GM12878 (cell line): ENCODE measurements around the gene HCFC2. TPM values are rescaled to one million over a fixed set of nuclear protein-coding genes. Genes with fewer than 3 reads are reported as not detected.

ENCODE experiments used
- ATAC-seq: fragments of 200-7000 bp; cut with Tn5 transposase; 3 replicates; pipeline ENCODE4 v1.9.1; 2020; ENCODE audit warnings: mild to moderate bottlenecking, moderate library complexity
- BruUV-seq: library from RNA; stranded (reverse); fragments of 400-500 nt; replicated peaks from 2 replicates; lab custom pipeline; 2021; lab: Mats Ljungman, UMichigan
- CTCF ChIA-PET: fragments of 300-600 bp; sonication (Branson Sonifier 250); formaldehyde crosslinking; extraction: SDS; loops from one replicate; lab custom pipeline; 2021; ENCODE audit warnings: inconsistent platforms; lab: Yijun Ruan, JAX
- POLR2A ChIA-PET: fragments of 350-600 bp; formaldehyde crosslinking; extraction: SDS; loops from one replicate; lab custom pipeline; 2021; ENCODE audit warnings: inconsistent platforms; lab: Charles Lee
- RAD21 ChIA-PET: fragments of 300-600 bp; sonication (Branson Sonifier 250); formaldehyde crosslinking; loops from one replicate; lab custom pipeline; 2023; ENCODE audit warnings: antibody characterized with exemption; ENCODE audit not compliant: unreplicated experiment; lab: Charles Lee
- SMC1A ChIA-PET: fragments of 300-600 bp; sonication (Branson Sonifier 250); formaldehyde crosslinking; loops from one replicate; lab custom pipeline; 2023; ENCODE audit not compliant: unreplicated experiment, uncharacterized antibody; lab: Charles Lee
- DNase-seq: peaks from one replicate; pipeline ENCODE4 v3.0.0-alpha.2; 2011; ENCODE audit warnings: low read depth, low spot score
- FAIRE-seq: peaks from 3 replicates; lab custom pipeline; 2011; peaks lifted over from hg19 to GRCh38; lab: Jason Lieb, UNC
- H2AFZ ChIP-seq: 2 replicates; pipeline ENCODE4 v1.6.0; 2011; ENCODE audit warnings: low read depth, low read length, control low read depth; ENCODE audit not compliant: control insufficient read depth
- H3K27ac ChIP-seq: 2 replicates; pipeline ENCODE4 v1.5.1; 2011; ENCODE audit warnings: control low read depth; ENCODE audit not compliant: control insufficient read depth, insufficient read depth
- H3K27me3 ChIP-seq, 2 experiments: replicated peaks in 1 of 2; 2 replicates each; pipeline versions ENCODE4 v1.6.0 to v1.6.1; 2011; ENCODE audit warnings: low read length in 1 of 2; ENCODE audit not compliant: control insufficient read depth in 2 of 2, insufficient read depth in 2 of 2
- H3K36me3 ChIP-seq, 2 experiments: 2 replicates each; pipeline ENCODE4 v1.5.1; 2011; ENCODE audit warnings: low read length in 1 of 2; ENCODE audit not compliant: control insufficient read depth in 2 of 2, insufficient read depth in 2 of 2
- H3K4me1 ChIP-seq: 2 replicates; pipeline ENCODE4 v1.6.1; 2011; ENCODE audit warnings: mild to moderate bottlenecking, low read length, moderate library complexity, mixed read lengths; ENCODE audit not compliant: control insufficient read depth, insufficient read depth
- H3K4me2 ChIP-seq: 2 replicates; pipeline ENCODE4 v1.6.0; 2011; ENCODE audit warnings: control low read depth; ENCODE audit not compliant: control insufficient read depth, insufficient read depth
- H3K4me3 ChIP-seq: fragments of 200-600 bp; sonication (generic); 2 replicates; pipeline ENCODE4 v1.5.1; 2016
- H3K79me2 ChIP-seq: 2 replicates; pipeline ENCODE4 v1.6.0; 2011; ENCODE audit warnings: low read length; ENCODE audit not compliant: control insufficient read depth, insufficient read depth
- H3K9ac ChIP-seq: 2 replicates; pipeline ENCODE4 v1.8.0; 2011; ENCODE audit warnings: low read length, control low read depth, mixed read lengths; ENCODE audit not compliant: control insufficient read depth, insufficient read depth
- H3K9me3 ChIP-seq: replicated peaks from 3 replicates; pipeline ENCODE4 v1.5.1; 2011; ENCODE audit warnings: mild to moderate bottlenecking, low read length; ENCODE audit not compliant: control insufficient read depth, insufficient read depth
- H4K20me1 ChIP-seq: 2 replicates; pipeline ENCODE4 v1.6.0; 2011; ENCODE audit not compliant: control insufficient read depth, insufficient read depth
- IKZF1 ChIP-seq: fragments of 450-650 bp; conservative IDR thresholded peaks from 2 replicates; pipeline ENCODE4 v1.6.1; 2017; ENCODE audit warnings: antibody characterized with exemption, mild to moderate bottlenecking
- MTA3 ChIP-seq: IDR thresholded peaks from 2 replicates; pipeline ENCODE4 v1.6.1; 2012; ENCODE audit warnings: low read length, inconsistent platforms, borderline replicate concordance
- MYB ChIP-seq: fragments of 150-350 bp; IDR thresholded peaks from 2 replicates; pipeline ENCODE4 v1.6.1; 2014; ENCODE audit warnings: mild to moderate bottlenecking, low read depth, low read length, borderline replicate concordance
- PAX8 ChIP-seq: fragments of 450-650 bp; IDR thresholded peaks from 2 replicates; pipeline ENCODE4 v1.6.1; 2017; ENCODE audit warnings: mild to moderate bottlenecking, moderate library complexity
- YY1 ChIP-seq: IDR thresholded peaks from 2 replicates; pipeline ENCODE4 v1.6.1; 2011; ENCODE audit warnings: low read depth, mild to moderate bottlenecking, low read length
- ZNF24 ChIP-seq: fragments of 450-650 bp; IDR thresholded peaks from 2 replicates; pipeline ENCODE4 v1.6.1; 2017; ENCODE audit warnings: antibody characterized with exemption, mild to moderate bottlenecking
- ZNF687 ChIP-seq: fragments of 450-650 bp; IDR thresholded peaks from 2 replicates; pipeline ENCODE4 v1.6.1; 2017; ENCODE audit warnings: mild to moderate bottlenecking, moderate library complexity
- WGBS: methylation state at CpG from one replicate; pipeline ENCODE4 v1.1.6; 2016; ENCODE audit warnings: low lambda C conversion rate; ENCODE audit not compliant: insufficient replicate concordance, insufficient coverage; ENCODE audit errors: missing lambda C conversion rate; 5-methylcytosine and 5-hydroxymethylcytosine counted together
- in situ Hi-C: fragments of 300-500 bp; cut with MboI; formaldehyde crosslinking; loops from 9 replicates; pipeline ENCODE4 v1.14.3; 2018; ENCODE audit warnings: mixed read lengths
- intact Hi-C: fragments of 100-400 bp; cut with micrococcal nuclease; formaldehyde crosslinking; loops from one replicate; pipeline ENCODE4 v1.14.2; 2022; ENCODE audit not compliant: unreplicated experiment
- polyA plus RNA-seq, 11 experiments: library from polyadenylated mRNA; depleted of rRNA in 4 of 11; unstranded in 6 of 11; stranded (reverse) in 5 of 11; fragments of >200 nt; fragmentation: Nextera tagmentation in 4 of 11; fragmentation: Illumina TruSeq in 1 of 11; extraction: Ambion mirVana in 4 of 11; extraction: Trizol in 1 of 11; gene quantifications; 1 replicate in 1 of 11; 2 replicates in 10 of 11; pipeline versions ENCODE4 v1.2.1 to v1.2.3, GENCODE V29; 2011 to 2016; ENCODE audit warnings: inconsistent platforms in 2 of 11, missing spikeins in 2 of 11, low read depth in 1 of 11
- total RNA-seq, 4 experiments: library from RNA; depleted of rRNA in 3 of 4; stranded (reverse); fragments of >200 nt in 3 of 4; fragmentation: Illumina TruSeq in 1 of 4; extraction: Trizol in 1 of 4; gene quantifications; 2 replicates each; pipeline versions ENCODE4 v1.2.1 to v1.2.3, GENCODE V29; 2013 to 2021
- TF ChIP-seq, protein P1 (sequence below): fragments of 450-650 bp; IDR thresholded peaks from 2 replicates; pipeline ENCODE4 v1.6.1; 2017; ENCODE audit warnings: low read depth, mild to moderate bottlenecking, moderate library complexity

Gene HCFC2
- total and polyA plus RNA-seq, 10 of the 15 experiments (the other 5 are each of a cell fraction or from before 2014, with no cell fraction given), result 1.8 to 14.2 (median 9.3) TPM

- 0 out of 2 replicates have a peak, but pooled peaks have one; percentile 3 for TF ChIP-seq IKZF1
- TF ChIP-seq YY1, result no peak
- 0 out of 2 replicates have a peak, but pooled peaks have one; percentile 29 for TF ChIP-seq ZNF24
- TF ChIP-seq ZNF687, result no peak
- TF ChIP-seq, protein P1, sequence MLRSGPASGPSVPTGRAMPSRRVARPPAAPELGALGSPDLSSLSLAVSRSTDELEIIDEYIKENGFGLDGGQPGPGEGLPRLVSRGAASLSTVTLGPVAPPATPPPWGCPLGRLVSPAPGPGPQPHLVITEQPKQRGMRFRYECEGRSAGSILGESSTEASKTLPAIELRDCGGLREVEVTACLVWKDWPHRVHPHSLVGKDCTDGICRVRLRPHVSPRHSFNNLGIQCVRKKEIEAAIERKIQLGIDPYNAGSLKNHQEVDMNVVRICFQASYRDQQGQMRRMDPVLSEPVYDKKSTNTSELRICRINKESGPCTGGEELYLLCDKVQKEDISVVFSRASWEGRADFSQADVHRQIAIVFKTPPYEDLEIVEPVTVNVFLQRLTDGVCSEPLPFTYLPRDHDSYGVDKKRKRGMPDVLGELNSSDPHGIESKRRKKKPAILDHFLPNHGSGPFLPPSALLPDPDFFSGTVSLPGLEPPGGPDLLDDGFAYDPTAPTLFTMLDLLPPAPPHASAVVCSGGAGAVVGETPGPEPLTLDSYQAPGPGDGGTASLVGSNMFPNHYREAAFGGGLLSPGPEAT, result no peak
These were observed 604 bp downstream of the HCFC2 start (continued) for GRCh38 chr12:104064842-104065427.

DNA sequence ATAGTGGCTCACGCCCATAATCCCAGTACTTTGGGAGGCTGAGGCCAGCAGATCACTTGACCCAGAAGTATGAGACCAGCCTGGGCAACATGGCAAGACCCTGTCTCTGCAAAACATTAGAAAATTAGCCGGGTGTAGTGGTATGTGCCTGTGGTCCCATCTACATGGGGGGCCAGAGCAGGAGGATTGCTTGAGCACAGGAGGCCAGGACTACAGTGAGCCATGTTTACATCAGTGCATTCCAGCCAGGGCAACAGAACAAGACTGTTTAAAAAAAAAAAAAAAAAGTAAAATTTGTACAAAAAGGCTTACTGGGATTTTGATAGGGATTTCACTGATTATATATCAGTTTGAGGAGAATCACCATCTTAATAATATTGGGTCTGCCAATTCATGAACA lies 7.8 kb downstream of the HCFC2 start:
- in situ Hi-C loops (no loop called here), intact Hi-C loops (no loop called here)
- CTCF ChIA-PET, result no interaction called here
- H3K27ac ChIP-seq, result no peak overlapping the region
- DNase-seq, result no peak
- no peaks in the 10 kb centered on the region for H4K20me1 ChIP-seq
- ATAC-seq, result no peak
- TF ChIP-seq PAX8 (no peak), MYB (no peak), MTA3 (no peak)
- H3K9ac ChIP-seq, result no peak overlapping the region
- no peak for FAIRE-seq
- no peak overlapping the region for H3K4me2 ChIP-seq
- H3K79me2 ChIP-seq, result no peaks in the 10 kb centered on the region; the same call in 1 of the 2 replicates
- H3K4me1 ChIP-seq, result no peaks in the 10 kb centered on the region
- H3K36me3 ChIP-seq, result peaks cover 0 to 5% of the 10 kb centered on the region in 2 experiments; a peak in 2 of 4 replicates
- no peak overlapping the region for H3K4me3 ChIP-seq
- H3K27me3 ChIP-seq, result no peaks in the 10 kb centered on the region
- H3K9me3 ChIP-seq, result no peaks in the 10 kb centered on the region; the same call in 1 of the 3 replicates
- 92% methylated on average over 2 of the region's 2 CpGs for WGBS
- BruUV-seq, result no TSS peak
- RAD21 ChIA-PET, result no interaction called here
- POLR2A ChIA-PET, result no interaction called here
- SMC1A ChIA-PET, result no interaction called here
- no peak overlapping the region for H2AFZ ChIP-seq
